H1 (cell line): ENCODE data around the gene DIP2C.

ENCODE experiments used
- CEBPB ChIP-seq: IDR thresholded peaks from 2 replicates; pipeline ENCODE4 v1.6.1; 2012; ENCODE audit warnings: low read depth, low read length
- EP300 ChIP-seq, 2 experiments: IDR thresholded peaks; 1 replicate in 1 of 2; 2 replicates in 1 of 2; pipeline ENCODE4 v1.6.1; 2011 to 2012; ENCODE audit warnings: low read depth in 2 of 2, low read length in 2 of 2, mild to moderate bottlenecking in 2 of 2, borderline replicate concordance in 1 of 2, inconsistent platforms in 1 of 2, moderate library complexity in 1 of 2
- EZH2 ChIP-seq: fragments of 200-600 bp; sonication (generic); IDR thresholded peaks from 2 replicates; pipeline ENCODE4 v1.7.1; 2012; ENCODE audit warnings: low read depth, mild to moderate bottlenecking, moderate library complexity, low read length, inconsistent platforms; ENCODE audit not compliant: severe bottlenecking
- KDM1A ChIP-seq: fragments of 200-600, 300-600 bp; sonication (generic); IDR thresholded peaks from 2 replicates; pipeline ENCODE4 v1.7.1; 2016; ENCODE audit warnings: mild to moderate bottlenecking, low read length, borderline replicate concordance
- KDM4A ChIP-seq: IDR thresholded peaks from one replicate; pipeline ENCODE4 v1.7.1; 2012; ENCODE audit warnings: low read depth, mild to moderate bottlenecking, moderate library complexity, low read length, inconsistent platforms; ENCODE audit not compliant: severe bottlenecking
- MAFK ChIP-seq: IDR thresholded peaks from 2 replicates; pipeline ENCODE4 v1.6.1; 2012; ENCODE audit warnings: low read depth, mild to moderate bottlenecking, improper control_type of control experiment, low read length
- POLR2A ChIP-seq, 2 experiments: IDR thresholded peaks; 1 replicate in 1 of 2; 2 replicates in 1 of 2; pipeline ENCODE4 v1.6.1; 2011; ENCODE audit warnings: low read depth in 2 of 2, low read length in 2 of 2, mild to moderate bottlenecking in 2 of 2; ENCODE audit errors: control extremely low read depth in 1 of 2
- POLR2AphosphoS5 ChIP-seq: IDR thresholded peaks from 2 replicates; pipeline ENCODE4 v1.6.1; 2011; ENCODE audit warnings: low read depth, low read length
- RNF2 ChIP-seq: fragments of 200-900, 300-1000 bp; sonication (generic); IDR thresholded peaks from 2 replicates; pipeline ENCODE4 v1.7.1; 2016; ENCODE audit warnings: borderline replicate concordance, low read depth, mild to moderate bottlenecking, antibody characterized with exemption, low read length; ENCODE audit not compliant: poor library complexity, severe bottlenecking; ENCODE audit errors: missing control alignments
- SP1 ChIP-seq: IDR thresholded peaks from 2 replicates; pipeline ENCODE4 v1.6.1; 2011; ENCODE audit warnings: low read depth, low read length
- SUZ12 ChIP-seq: fragments of 200-600 bp; sonication (generic); IDR thresholded peaks from 2 replicates; pipeline ENCODE4 v1.6.1; 2012; ENCODE audit warnings: mild to moderate bottlenecking, inconsistent platforms, low read length, moderate library complexity, mixed read lengths
- TAF1 ChIP-seq: IDR thresholded peaks from 2 replicates; pipeline ENCODE4 v1.6.1; 2011; ENCODE audit warnings: mild to moderate bottlenecking, low read depth, low read length
- TF ChIP-seq, protein P1 (sequence below), 3 experiments: IDR thresholded peaks; 1 replicate in 2 of 3; 2 replicates in 1 of 3; pipeline versions ENCODE4 v1.5.1 to v1.6.1; 2011; ENCODE audit warnings: low read length in 3 of 3, mild to moderate bottlenecking in 3 of 3, inconsistent platforms in 2 of 3, low read depth in 1 of 3, moderate library complexity in 1 of 3; ENCODE audit not compliant: insufficient read depth in 1 of 3; ENCODE audit errors: control extremely low read depth in 1 of 3

DNA sequence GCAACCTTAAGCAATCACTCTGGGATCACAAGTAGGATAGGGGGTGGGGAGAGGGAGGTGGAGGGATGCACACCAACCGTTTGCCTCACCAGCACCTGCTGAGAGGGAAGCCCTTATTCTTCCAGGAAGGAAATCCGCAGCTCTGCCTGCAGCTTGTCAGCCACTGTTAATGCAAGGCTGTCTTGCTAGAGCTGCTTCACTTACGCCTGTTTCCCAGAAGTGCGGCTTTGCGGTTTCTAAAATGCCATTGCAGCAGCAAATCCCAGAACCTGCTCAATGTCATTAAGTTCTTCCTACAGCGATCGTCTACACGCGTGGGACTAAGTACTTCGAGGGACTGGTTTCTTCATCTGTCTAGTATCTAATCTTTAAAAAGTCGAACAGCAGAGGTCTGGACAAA, 363.1 kb downstream of the DIP2C start:
- TF ChIP-seq SUZ12 (no peak), KDM4A (no peak), POLR2AphosphoS5 (no peak), CEBPB (no peak), SP1 (no peak), EP300 (IDR thresholded peaks at IDR 0.05; ENCODE audit: borderline replicate concordance in 1 of 2, low read depth in 2 of 2, low read length in 2 of 2) (no peak), MAFK (no peak), RNF2 (no peak), KDM1A (no peak), POLR2A (IDR thresholded peaks at IDR 0.05; ENCODE audit: control extremely low read depth in 1 of 2, low read depth in 2 of 2, low read length in 2 of 2) (no peak), TAF1 (no peak), EZH2 (no peak)
- TF ChIP-seq, protein P1, sequence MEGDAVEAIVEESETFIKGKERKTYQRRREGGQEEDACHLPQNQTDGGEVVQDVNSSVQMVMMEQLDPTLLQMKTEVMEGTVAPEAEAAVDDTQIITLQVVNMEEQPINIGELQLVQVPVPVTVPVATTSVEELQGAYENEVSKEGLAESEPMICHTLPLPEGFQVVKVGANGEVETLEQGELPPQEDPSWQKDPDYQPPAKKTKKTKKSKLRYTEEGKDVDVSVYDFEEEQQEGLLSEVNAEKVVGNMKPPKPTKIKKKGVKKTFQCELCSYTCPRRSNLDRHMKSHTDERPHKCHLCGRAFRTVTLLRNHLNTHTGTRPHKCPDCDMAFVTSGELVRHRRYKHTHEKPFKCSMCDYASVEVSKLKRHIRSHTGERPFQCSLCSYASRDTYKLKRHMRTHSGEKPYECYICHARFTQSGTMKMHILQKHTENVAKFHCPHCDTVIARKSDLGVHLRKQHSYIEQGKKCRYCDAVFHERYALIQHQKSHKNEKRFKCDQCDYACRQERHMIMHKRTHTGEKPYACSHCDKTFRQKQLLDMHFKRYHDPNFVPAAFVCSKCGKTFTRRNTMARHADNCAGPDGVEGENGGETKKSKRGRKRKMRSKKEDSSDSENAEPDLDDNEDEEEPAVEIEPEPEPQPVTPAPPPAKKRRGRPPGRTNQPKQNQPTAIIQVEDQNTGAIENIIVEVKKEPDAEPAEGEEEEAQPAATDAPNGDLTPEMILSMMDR (IDR thresholded peaks at IDR 0.05; ENCODE audit: control extremely low read depth in 1 of 3, insufficient read depth in 1 of 3, low read depth in 1 of 3, low read length in 3 of 3), result no peak
